ENCODE results near the gene MRPL3. TPM values are rescaled to one million over a fixed set of nuclear protein-coding genes. Genes with fewer than 3 reads are reported as not detected.

MRPL3 gene
- total RNA-seq, 1 experiment from 2014 or later = 233 TPM

- POLR2A ChIA-PET (ENCODE audit: unreplicated experiment) = no interaction called here
- CTCF ChIA-PET = no interaction called here
- no peak overlapping the region for H2AFZ ChIP-seq (ENCODE audit: low read length)
Observed at GRCh38 chr3:131439084-131439483, 63.7 kb downstream of the MRPL3 start.

GRCh38 chr3:131435000-131435399 is 67.8 kb downstream of the MRPL3 start:
- no peak overlapping the region for H2AFZ ChIP-seq (ENCODE audit: low read length)
- no peaks in the 10 kb centered on the region for H3K36me3 ChIP-seq (ENCODE audit: low read depth, low read length)
- no peaks in the 10 kb centered on the region for H3K4me1 ChIP-seq (ENCODE audit: insufficient read depth, low read length)
- TF ChIP-seq EZH2 (IDR thresholded peaks at IDR 0.05; ENCODE audit: low read length, unreplicated experiment) (no peak), CTCF (conservative IDR thresholded peaks at IDR 0.05; ENCODE audit: low read depth, low read length) (no peak), EZH2phosphoT487 (IDR thresholded peaks at IDR 0.05; ENCODE audit: borderline replicate concordance, low read length) (no peak)
- no peaks in the 10 kb centered on the region for H3F3A ChIP-seq (ENCODE audit: low read length, unreplicated experiment)
- no peaks in the 10 kb centered on the region for H3K9me2 ChIP-seq (replicated peaks; ENCODE audit: low read length)
- no peaks in the 10 kb centered on the region for H3K9me3 ChIP-seq (ENCODE audit: low read length)
- H3K27ac ChIP-seq (ENCODE audit: low read length) = no peak overlapping the region
- ChIA-PET POLR2A (ENCODE audit: unreplicated experiment) (no interaction called here), CTCF (no interaction called here)
- no peaks in the 10 kb centered on the region for H3K79me2 ChIP-seq (ENCODE audit: low read length)
- H4K20me1 ChIP-seq (ENCODE audit: low read length) = no peaks in the 10 kb centered on the region
- no peak overlapping the region for H3K4me3 ChIP-seq (ENCODE audit: low read length)
- DNase-seq = no peak
- no peak for ATAC-seq
- BruUV-seq (replicated peaks) = no TSS peak
- no peak overlapping the region for H3K9ac ChIP-seq (ENCODE audit: low read length)
- intact Hi-C loops (cut with micrococcal nuclease) = no loop called here
- H3K27me3 ChIP-seq (ENCODE audit: low read length) = no peaks in the 10 kb centered on the region
- no peak overlapping the region for H3K4me2 ChIP-seq (ENCODE audit: low read length)

More at GRCh38 chr3:131439084-131439483, 63.7 kb downstream of the MRPL3 start:
- Histone ChIP-seq H3K79me2 (ENCODE audit: low read length) (no peaks in the 10 kb centered on the region), H3K9me3 (ENCODE audit: low read length) (no peaks in the 10 kb centered on the region), H3F3A (ENCODE audit: low read length, unreplicated experiment) (no peaks in the 10 kb centered on the region), H3K9ac (ENCODE audit: low read length) (no peak overlapping the region), H3K4me2 (ENCODE audit: low read length) (no peak overlapping the region), H3K36me3 (ENCODE audit: low read depth, low read length) (no peaks in the 10 kb centered on the region), H3K4me1 (ENCODE audit: insufficient read depth, low read length) (no peaks in the 10 kb centered on the region), H3K27ac (ENCODE audit: low read length) (no peak overlapping the region), H3K27me3 (ENCODE audit: low read length) (no peaks in the 10 kb centered on the region), H3K4me3 (ENCODE audit: low read length) (no peak overlapping the region), H4K20me1 (ENCODE audit: low read length) (no peaks in the 10 kb centered on the region), H3K9me2 (replicated peaks; ENCODE audit: low read length) (no peaks in the 10 kb centered on the region)
- no TSS peak for BruUV-seq (replicated peaks)
- DNase-seq = no peak
- TF ChIP-seq CTCF (conservative IDR thresholded peaks at IDR 0.05; ENCODE audit: low read depth, low read length) (no peak), EZH2 (IDR thresholded peaks at IDR 0.05; ENCODE audit: low read length, unreplicated experiment) (no peak), EZH2phosphoT487 (IDR thresholded peaks at IDR 0.05; ENCODE audit: borderline replicate concordance, low read length) (no peak)
- intact Hi-C loops (cut with micrococcal nuclease) = no loop called here
- ATAC-seq = no peak

- H3K9me2 ChIP-seq (replicated peaks; ENCODE audit: low read length) = no peaks in the 10 kb centered on the region
- no peak for TF ChIP-seq EZH2phosphoT487 (IDR thresholded peaks at IDR 0.05; ENCODE audit: borderline replicate concordance, low read length)
- no peak for TF ChIP-seq CTCF (conservative IDR thresholded peaks at IDR 0.05; ENCODE audit: low read depth, low read length)
- TF ChIP-seq EZH2 (IDR thresholded peaks at IDR 0.05; ENCODE audit: low read length, unreplicated experiment) = no peak
- H3K27ac ChIP-seq (ENCODE audit: low read length) = no peak overlapping the region
- H3K4me1 ChIP-seq (ENCODE audit: insufficient read depth, low read length) = no peaks in the 10 kb centered on the region
- no TSS peak for BruUV-seq (replicated peaks)
- H3F3A ChIP-seq (ENCODE audit: low read length, unreplicated experiment) = no peaks in the 10 kb centered on the region
- no peaks in the 10 kb centered on the region for H3K27me3 ChIP-seq (ENCODE audit: low read length)
- ChIA-PET CTCF (no interaction called here), POLR2A (ENCODE audit: unreplicated experiment) (no interaction called here)
- H4K20me1 ChIP-seq (ENCODE audit: low read length) = no peaks in the 10 kb centered on the region
- no peaks in the 10 kb centered on the region for H3K9me3 ChIP-seq (ENCODE audit: low read length)
- no peak for ATAC-seq
- DNase-seq = no peak
- intact Hi-C loops (cut with micrococcal nuclease) = no loop called here
- no peak overlapping the region for H3K4me2 ChIP-seq (ENCODE audit: low read length)
- H3K4me3 ChIP-seq (ENCODE audit: low read length) = no peak overlapping the region
- H3K79me2 ChIP-seq (ENCODE audit: low read length) = no peaks in the 10 kb centered on the region
- H2AFZ ChIP-seq (ENCODE audit: low read length) = no peak overlapping the region
- no peaks in the 10 kb centered on the region for H3K36me3 ChIP-seq (ENCODE audit: low read depth, low read length)
- no peak overlapping the region for H3K9ac ChIP-seq (ENCODE audit: low read length)
Observed at GRCh38 chr3:131432441-131432840, 70.3 kb downstream of the MRPL3 start.
